Neural progenitor cell (in vitro differentiated cells): ENCODE data around the gene OR2D2.

ENCODE experiments used
- CTCF ChIP-seq: fragments of 200-600 bp; sonication (generic); IDR thresholded peaks from 2 replicates; pipeline ENCODE4 v1.5.1; 2017; ENCODE audit warnings: antibody characterized with exemption, mild to moderate bottlenecking
- EZH2 ChIP-seq: fragments of 200-600 bp; sonication (generic); IDR thresholded peaks from 2 replicates; pipeline ENCODE4 v1.6.1; 2017; ENCODE audit warnings: antibody characterized with exemption, mild to moderate bottlenecking, moderate library complexity
- EZH2phosphoT487 ChIP-seq: fragments of 200-600 bp; sonication (generic); IDR thresholded peaks from 2 replicates; pipeline ENCODE4 v1.6.1; 2017; ENCODE audit warnings: antibody characterized with exemption

GRCh38 chr11:6871278-6871677 is 21.0 kb downstream of the OR2D2 start:
- TF ChIP-seq CTCF (no peak), EZH2phosphoT487 (no peak), EZH2 (no peak)
